Caki2 (cell line): Measurements from ENCODE around the gene ERBB3. TPM values are rescaled to one million over a fixed set of nuclear protein-coding genes. Genes with fewer than 3 reads are reported as not detected.
"Not testable (repeated sequence)": the region's sequence is repeated elsewhere in the genome, so short reads cannot be mapped to it uniquely, and the experiment has no call there.

Experiments
- DNase-seq: peaks from one replicate; pipeline ENCODE4 v3.0.0-alpha.2; 2015; ENCODE audit warnings: low read depth
- in situ Hi-C: cut with HindIII; loops from 2 replicates; pipeline ENCODE4 v1.10.0; 2016; ENCODE audit warnings: low sequenced_read_pairs, low pct_unique_long_range_greater_than_20kb, mixed read lengths
- total RNA-seq: library from RNA; depleted of rRNA; stranded (reverse); fragments of >200 nt; shearing (Covaris generic); gene quantifications from 2 replicates; pipeline ENCODE4 v1.2.3, GENCODE V29; 2014; ENCODE audit warnings: low replicate concordance; rRNA removed

The ERBB3 gene
- 0.75 and 1.8 TPM in 2 replicates for total RNA-seq

GRCh38 chr12:56079723-56080555, at the start of gene ERBB3:
Gene ERBB3 (plus strand): TSS chr12:56080165. CDS start chr12:56080301, 136 bp downstream.
- in situ Hi-C loops = no loop called here
- DNase-seq = peak; percentile 93

- in situ Hi-C loops = no loop called here
- no peak for DNase-seq
These were observed 48.0 kb upstream of the ERBB3 start for GRCh38 chr12:56031987-56032386.

- in situ Hi-C loops = no loop called here
- no peak for DNase-seq
These were observed 45.2 kb upstream of the ERBB3 start for GRCh38 chr12:56034586-56035332.

GRCh38 chr12:56037161-56037560, 42.8 kb upstream of the ERBB3 start:
- in situ Hi-C loops = no loop called here

GRCh38 chr12:56038022-56038655, 41.8 kb upstream of the ERBB3 start:
- in situ Hi-C loops = no loop called here
- no peak for DNase-seq

More at GRCh38 chr12:56037161-56037560, 42.8 kb upstream of the ERBB3 start:
- DNase-seq = no peak

- DNase-seq = no peak
- in situ Hi-C loops = no loop called here
These were observed 39.8 kb upstream of the ERBB3 start for GRCh38 chr12:56040151-56040550.

GRCh38 chr12:56040963-56041551, 38.9 kb upstream of the ERBB3 start:
- DNase-seq = no peak
- in situ Hi-C loops = no loop called here

GRCh38 chr12:56041552-56042429, 38.2 kb upstream of the ERBB3 start, which contains the start of gene RPS26:
Gene RPS26 (plus strand): TSS chr12:56041918. CDS start chr12:56042167, 249 bp downstream.
- in situ Hi-C loops = no loop called here

GRCh38 chr12:56042430-56042813, 37.5 kb upstream of the ERBB3 start:
- in situ Hi-C loops, DNase-seq: not testable (repeated sequence)

More at GRCh38 chr12:56041552-56042429, 38.2 kb upstream of the ERBB3 start, which contains the start of gene RPS26:
- peak; percentile 100 for DNase-seq

- in situ Hi-C loops = no loop called here
- DNase-seq = no peak
These were observed 37.1 kb upstream of the ERBB3 start for GRCh38 chr12:56042843-56043242.

GRCh38 chr12:56046027-56046780, 33.8 kb upstream of the ERBB3 start:
- no peak for DNase-seq
- in situ Hi-C loops = no loop called here

- no peak for DNase-seq
- in situ Hi-C loops = no loop called here
These were observed 26.5 kb upstream of the ERBB3 start for GRCh38 chr12:56053407-56053893.

- in situ Hi-C loops, DNase-seq: not testable (repeated sequence)
These were observed 20.0 kb upstream of the ERBB3 start for GRCh38 chr12:56059964-56060363.

GRCh38 chr12:56061982-56062381, 18.0 kb upstream of the ERBB3 start:
- in situ Hi-C loops = no loop called here
- peak; percentile 85 for DNase-seq

- in situ Hi-C loops = no loop called here
These were observed 17.0 kb upstream of the ERBB3 start for GRCh38 chr12:56062996-56063395.

GRCh38 chr12:56071648-56072047, 8.3 kb upstream of the ERBB3 start:
- in situ Hi-C loops = no loop called here

More at GRCh38 chr12:56062996-56063395, 17.0 kb upstream of the ERBB3 start:
- DNase-seq = no peak

GRCh38 chr12:56074396-56074795, 5.6 kb upstream of the ERBB3 start:
- in situ Hi-C loops = no loop called here
- DNase-seq = no peak

More at GRCh38 chr12:56071648-56072047, 8.3 kb upstream of the ERBB3 start:
- no peak for DNase-seq
